ENCODE measurements around the gene PI16. TPM values are rescaled to one million over a fixed set of nuclear protein-coding genes. Genes with fewer than 3 reads are reported as not detected.
"Not testable (repeated sequence)": the region's sequence is repeated elsewhere in the genome, so short reads cannot be mapped to it uniquely, and the experiment has no call there.

Gene PI16
- total and polyA plus RNA-seq, 2 donors (not counting 1 experiment from before 2014, with no cell fraction given) = 1.4 to 7.4 TPM

DNA sequence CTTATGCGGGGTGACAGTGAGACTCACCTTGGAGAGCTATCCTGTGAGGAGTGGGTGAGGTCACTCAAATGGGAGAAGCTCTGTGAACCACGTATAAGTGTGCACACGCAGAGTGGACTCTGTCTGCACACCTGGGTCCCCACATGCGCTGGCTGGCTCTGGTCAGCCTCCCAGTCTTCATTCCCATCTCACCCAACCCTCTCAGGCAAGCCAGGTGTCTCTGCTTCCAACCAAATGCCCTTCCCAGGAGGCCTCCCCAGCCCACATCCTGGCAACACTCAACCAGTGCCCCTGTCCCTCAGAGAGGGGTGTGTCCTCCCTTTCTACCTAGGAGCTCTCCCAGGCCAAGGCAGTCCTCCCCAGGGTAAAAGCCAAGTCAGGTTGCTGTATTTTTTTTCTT, 8.0 kb upstream of the PI16 start:
- Histone ChIP-seq H3K4me2 (replicated peaks; ENCODE audit: low read depth, low read length, poor library complexity, severe bottlenecking) (no peak overlapping the region), H3K9ac (ENCODE audit: low read length) (no peak overlapping the region), H3K4me1 (ENCODE audit: control insufficient read depth in 2 of 2, insufficient read depth in 2 of 2, low read length in 2 of 2) (peaks cover 5 to 26% of the 10 kb centered on the region in 2 donors), H4K20me1 (ENCODE audit: control insufficient read depth, insufficient read depth, low read length, poor library complexity, severe bottlenecking) (no peaks in the 10 kb centered on the region), H3K27ac (ENCODE audit: low read length in 2 of 2) (no peak overlapping the region), H3K36me3 (replicated peaks in 1 of 2; ENCODE audit: control extremely low read depth in 1 of 2, control insufficient read depth in 1 of 2, extremely low read depth in 1 of 2, insufficient read depth in 2 of 2, low read length in 1 of 2) (no peaks in the 10 kb centered on the region), H3K27me3 (replicated peaks in 1 of 4; ENCODE audit: control extremely low read depth in 1 of 4, control insufficient read depth in 3 of 4, insufficient read depth in 4 of 4, low read length in 3 of 4) (no peaks in the 10 kb centered on the region), H3K9me3 (ENCODE audit: control extremely low read depth in 1 of 3, control insufficient read depth in 2 of 3, insufficient read depth in 1 of 3, low read length in 2 of 3) (no peaks in the 10 kb centered on the region), H2AFZ (ENCODE audit: insufficient read depth, low read depth, low read length, poor library complexity, severe bottlenecking) (no peak overlapping the region), H3K4me3 (ENCODE audit: control extremely low read depth in 1 of 5, extremely low read depth in 1 of 5, insufficient read depth in 1 of 5, low read depth in 2 of 5, low read length in 4 of 5) (no peak overlapping the region), H3K79me2 (ENCODE audit: control insufficient read depth, insufficient read depth, low read length) (no peaks in the 10 kb centered on the region)
- DNase-seq (no peak), ATAC-seq (ENCODE audit: low read depth) (no peak)
- WGBS (ENCODE audit: insufficient coverage) = 90% methylated on average over 4 of the region's 4 CpGs
- Mint-ChIP-seq H3K27me3 (no peaks in the 10 kb centered on the region), H3K9me3 (ENCODE audit: insufficient read depth) (no peaks in the 10 kb centered on the region), H3K27ac (peak overlapping the region; percentile 12), H3K4me3 (no peak overlapping the region), H3K4me1 (peaks cover 38% of the 10 kb centered on the region)
- CTCF ChIA-PET = interaction anchor here (1.2 to 1.3 kb wide), 2 partner anchors 57 to 72 kb away, joined by 3 to 4 read pairs; no protein-coding TSS in a partner anchor
- intact Hi-C loops (cut with micrococcal nuclease) = no loop called here
- no peak for TF ChIP-seq EZH2 (IDR thresholded peaks at IDR 0.05; ENCODE audit: borderline replicate concordance, insufficient read depth, low read depth, low read length, poor library complexity, severe bottlenecking)
- TF ChIP-seq, protein P1, sequence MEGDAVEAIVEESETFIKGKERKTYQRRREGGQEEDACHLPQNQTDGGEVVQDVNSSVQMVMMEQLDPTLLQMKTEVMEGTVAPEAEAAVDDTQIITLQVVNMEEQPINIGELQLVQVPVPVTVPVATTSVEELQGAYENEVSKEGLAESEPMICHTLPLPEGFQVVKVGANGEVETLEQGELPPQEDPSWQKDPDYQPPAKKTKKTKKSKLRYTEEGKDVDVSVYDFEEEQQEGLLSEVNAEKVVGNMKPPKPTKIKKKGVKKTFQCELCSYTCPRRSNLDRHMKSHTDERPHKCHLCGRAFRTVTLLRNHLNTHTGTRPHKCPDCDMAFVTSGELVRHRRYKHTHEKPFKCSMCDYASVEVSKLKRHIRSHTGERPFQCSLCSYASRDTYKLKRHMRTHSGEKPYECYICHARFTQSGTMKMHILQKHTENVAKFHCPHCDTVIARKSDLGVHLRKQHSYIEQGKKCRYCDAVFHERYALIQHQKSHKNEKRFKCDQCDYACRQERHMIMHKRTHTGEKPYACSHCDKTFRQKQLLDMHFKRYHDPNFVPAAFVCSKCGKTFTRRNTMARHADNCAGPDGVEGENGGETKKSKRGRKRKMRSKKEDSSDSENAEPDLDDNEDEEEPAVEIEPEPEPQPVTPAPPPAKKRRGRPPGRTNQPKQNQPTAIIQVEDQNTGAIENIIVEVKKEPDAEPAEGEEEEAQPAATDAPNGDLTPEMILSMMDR (IDR thresholded peaks at IDR 0.05) = no peak
- POLR2A ChIA-PET = no interaction called here

DNA sequence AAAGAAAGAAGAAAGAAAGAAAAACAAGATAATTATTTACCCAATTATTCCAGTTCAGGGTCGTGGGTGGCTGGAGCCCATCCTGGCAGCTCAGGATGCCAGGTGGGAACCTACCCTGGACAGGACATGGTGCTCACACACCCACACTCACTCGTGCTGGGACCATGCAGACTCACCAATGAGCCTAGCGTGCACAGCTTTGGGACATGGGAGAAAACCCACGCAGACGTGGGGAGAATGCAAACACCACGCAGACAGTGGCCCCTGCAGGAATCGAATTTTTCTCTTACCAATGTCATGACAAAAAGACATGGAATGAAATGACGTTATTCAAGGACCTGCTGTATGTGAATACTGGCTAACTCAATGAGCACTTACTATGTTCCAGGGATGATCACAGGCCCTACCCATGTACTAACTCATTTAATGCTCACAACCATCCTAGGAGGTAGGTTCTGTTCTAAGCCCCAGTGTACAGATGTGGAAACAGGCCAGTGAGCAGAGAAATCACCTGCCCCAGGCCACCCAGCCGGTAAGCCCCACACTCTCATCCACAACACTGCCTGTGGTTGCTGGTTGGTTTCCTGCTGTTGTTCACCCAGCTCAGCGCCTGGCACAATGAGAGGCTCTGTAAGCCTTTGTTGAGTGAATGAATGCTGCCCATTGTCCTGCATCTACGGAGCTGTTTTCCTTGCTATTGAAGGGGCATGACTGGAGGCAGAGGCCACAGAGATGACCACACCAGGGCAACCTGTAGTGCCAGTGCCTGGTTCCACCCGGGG, 6.8 kb upstream of the PI16 start:
- H4K20me1 ChIP-seq (ENCODE audit: control insufficient read depth, insufficient read depth, low read length, poor library complexity, severe bottlenecking) = no peaks in the 10 kb centered on the region
- H3K4me1 Mint-ChIP-seq = peaks cover 38% of the 10 kb centered on the region
- no peaks in the 10 kb centered on the region for H3K9me3 ChIP-seq (ENCODE audit: control extremely low read depth in 1 of 3, control insufficient read depth in 2 of 3, insufficient read depth in 1 of 3, low read length in 2 of 3)
- H3K27ac Mint-ChIP-seq = peak overlapping the region; percentile 72
- ATAC-seq (ENCODE audit: low read depth) (peak; percentile 90), DNase-seq (peak; percentile 69)
- 53% methylated on average over 8 of the region's 12 CpGs for WGBS (ENCODE audit: insufficient coverage)
- peaks cover 5 to 26% of the 10 kb centered on the region in 2 donors for H3K4me1 ChIP-seq (ENCODE audit: control insufficient read depth in 2 of 2, insufficient read depth in 2 of 2, low read length in 2 of 2)
- TF ChIP-seq, protein P1 (IDR thresholded peaks at IDR 0.05) = no peak
- TF ChIP-seq EZH2 (IDR thresholded peaks at IDR 0.05; ENCODE audit: borderline replicate concordance, insufficient read depth, low read depth, low read length, poor library complexity, severe bottlenecking) = no peak
- no peaks in the 10 kb centered on the region for H3K36me3 ChIP-seq (replicated peaks in 1 of 2; ENCODE audit: control extremely low read depth in 1 of 2, control insufficient read depth in 1 of 2, extremely low read depth in 1 of 2, insufficient read depth in 2 of 2, low read length in 1 of 2)
- no peaks in the 10 kb centered on the region for H3K27me3 ChIP-seq (replicated peaks in 1 of 4; ENCODE audit: control extremely low read depth in 1 of 4, control insufficient read depth in 3 of 4, insufficient read depth in 4 of 4, low read length in 3 of 4)
- no peak overlapping the region for H3K9ac ChIP-seq (ENCODE audit: low read length)
- intact Hi-C loops (cut with micrococcal nuclease) = no loop called here
- no peaks in the 10 kb centered on the region for H3K27me3 Mint-ChIP-seq
- H3K27ac ChIP-seq (ENCODE audit: low read length in 2 of 2) = no peak overlapping the region
- no peaks in the 10 kb centered on the region for H3K79me2 ChIP-seq (ENCODE audit: control insufficient read depth, insufficient read depth, low read length)
- no peak overlapping the region for H2AFZ ChIP-seq (ENCODE audit: insufficient read depth, low read depth, low read length, poor library complexity, severe bottlenecking)
- POLR2A ChIA-PET = interaction anchor here (0.7 kb wide), 1 partner anchor 247 kb away, joined by 3 read pairs; no protein-coding TSS in a partner anchor
- H3K4me3 ChIP-seq (ENCODE audit: control extremely low read depth in 1 of 5, extremely low read depth in 1 of 5, insufficient read depth in 1 of 5, low read depth in 2 of 5, low read length in 4 of 5) = no peak overlapping the region
- peak overlapping the region; percentile 48 for H3K4me2 ChIP-seq (replicated peaks; ENCODE audit: low read depth, low read length, poor library complexity, severe bottlenecking)
- H3K9me3 Mint-ChIP-seq (ENCODE audit: insufficient read depth) = no peaks in the 10 kb centered on the region
- CTCF ChIA-PET = interaction anchor here (1.2 kb wide), 1 partner anchor 58 kb away, joined by 3 read pairs; no protein-coding TSS in a partner anchor
- H3K4me3 Mint-ChIP-seq = peak overlapping the region; percentile 37

DNA sequence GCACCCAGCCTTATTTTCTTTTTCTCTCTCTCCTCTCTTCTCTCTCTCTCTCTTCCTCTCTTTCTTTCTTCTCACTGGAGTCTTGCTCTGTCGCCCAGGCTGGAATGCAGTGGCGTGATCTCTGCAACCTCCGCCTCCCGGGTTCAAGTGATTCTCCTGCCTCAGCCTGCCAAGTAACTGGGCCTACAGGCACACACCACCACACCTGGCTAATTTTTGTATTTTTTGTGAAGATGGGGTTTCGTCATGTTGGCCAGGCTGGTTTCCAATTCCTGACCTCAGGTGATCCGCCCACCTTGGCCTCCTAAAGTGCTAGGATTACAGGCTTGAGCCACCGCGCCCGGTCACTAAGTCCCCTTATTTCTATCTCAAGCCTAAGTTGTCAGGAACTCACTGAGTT, 5.5 kb upstream of the PI16 start:
- H3K27ac ChIP-seq (ENCODE audit: low read length in 2 of 2); DNase-seq; H3K4me2 ChIP-seq (replicated peaks; ENCODE audit: low read depth, low read length, poor library complexity, severe bottlenecking); H3K9ac ChIP-seq (ENCODE audit: low read length); H4K20me1 ChIP-seq (ENCODE audit: control insufficient read depth, insufficient read depth, low read length, poor library complexity, severe bottlenecking); H2AFZ ChIP-seq (ENCODE audit: insufficient read depth, low read depth, low read length, poor library complexity, severe bottlenecking); H3K27me3 ChIP-seq (replicated peaks in 1 of 4; ENCODE audit: control extremely low read depth in 1 of 4, control insufficient read depth in 3 of 4, insufficient read depth in 4 of 4, low read length in 3 of 4); H3K4me3 ChIP-seq (ENCODE audit: control extremely low read depth in 1 of 5, extremely low read depth in 1 of 5, insufficient read depth in 1 of 5, low read depth in 2 of 5, low read length in 4 of 5); ATAC-seq (ENCODE audit: low read depth); intact Hi-C loops (cut with micrococcal nuclease); H3K36me3 ChIP-seq (replicated peaks in 1 of 2; ENCODE audit: control extremely low read depth in 1 of 2, control insufficient read depth in 1 of 2, extremely low read depth in 1 of 2, insufficient read depth in 2 of 2, low read length in 1 of 2); CTCF ChIA-PET; H3K27me3 Mint-ChIP-seq; POLR2A ChIA-PET; H3K4me3 Mint-ChIP-seq; H3K9me3 ChIP-seq (ENCODE audit: control extremely low read depth in 1 of 3, control insufficient read depth in 2 of 3, insufficient read depth in 1 of 3, low read length in 2 of 3); H3K9me3 Mint-ChIP-seq (ENCODE audit: insufficient read depth); H3K79me2 ChIP-seq (ENCODE audit: control insufficient read depth, insufficient read depth, low read length): not testable (repeated sequence)
- WGBS (ENCODE audit: insufficient coverage) = 92% methylated on average over 2 of the region's 9 CpGs
- peaks cover 13 to 31% of the 10 kb centered on the region in 2 donors for H3K4me1 ChIP-seq (ENCODE audit: control insufficient read depth in 2 of 2, insufficient read depth in 2 of 2, low read length in 2 of 2)
- Mint-ChIP-seq H3K27ac (peak overlapping the region; percentile 10), H3K4me1 (peaks cover 40% of the 10 kb centered on the region)

All from B cell (primary cell).